GM13976 (cell line): ENCODE measurements around the gene SDK1.

Experiments used
- DNase-seq: peaks from one replicate; pipeline ENCODE4 v3.0.0; 2012; ENCODE audit warnings: low spot score
- CTCF ChIP-seq: IDR thresholded peaks from 2 replicates; pipeline ENCODE4 v1.5.1; 2012; ENCODE audit warnings: borderline replicate concordance, mild to moderate bottlenecking; ENCODE audit not compliant: insufficient read depth; ENCODE audit errors: extremely low read depth, missing control alignments, control extremely low read depth
- in situ Hi-C: fragments of 300-500 bp; cut with MboI; formaldehyde crosslinking; loops from one replicate; pipeline ENCODE4 v1.12.0; 2022; ENCODE audit warnings: low sequenced_read_pairs, mixed read lengths, inconsistent platforms; ENCODE audit not compliant: unreplicated experiment

The SDK1 gene

GRCh38 chr7:3953946-3954345 is 652.9 kb downstream of the SDK1 start:
- no peak for TF ChIP-seq CTCF
- no peak for DNase-seq
- in situ Hi-C loops, result no loop called here

- DNase-seq, result no peak
- no peak for TF ChIP-seq CTCF
- in situ Hi-C loops, result no loop called here
Measured at GRCh38 chr7:3955026-3955425, 654.0 kb downstream of the SDK1 start.

- in situ Hi-C loops, result no loop called here
- DNase-seq, result no peak
- TF ChIP-seq CTCF, result no peak
Measured at GRCh38 chr7:3955751-3956696, 655.0 kb downstream of the SDK1 start.

- TF ChIP-seq CTCF, result no peak
- in situ Hi-C loops, result no loop called here
- DNase-seq, result no peak
Measured at GRCh38 chr7:3956949-3957348, 655.9 kb downstream of the SDK1 start.

GRCh38 chr7:3957472-3958108 is 656.5 kb downstream of the SDK1 start:
- no peak for DNase-seq
- TF ChIP-seq CTCF, result no peak
- in situ Hi-C loops, result no loop called here

GRCh38 chr7:3958109-3958483 is 657.0 kb downstream of the SDK1 start:
- no peak for TF ChIP-seq CTCF
- in situ Hi-C loops, result no loop called here
- DNase-seq, result no peak
